Measurements from ENCODE around the gene ZNF550. TPM values are rescaled to one million over a fixed set of nuclear protein-coding genes. Genes with fewer than 3 reads are reported as not detected.
A peak's percentile ranks its signal among the peaks of the same experiment; 100 is the strongest.

The ZNF550 gene
- 4.7 TPM for polyA plus RNA-seq (2013, experiment 1 of 2)
- 5.4 TPM for polyA plus RNA-seq (2013, experiment 2 of 2)

GRCh38 chr19:57559404-57560025 lies at the start of gene ZNF550:
Gene ZNF550, minus strand, starts transcription at chr19:57559863. Its CDS starts 181 bp downstream, at chr19:57559682.
- 0 out of 2 replicates have a peak within 1 kb of the TSS, but pooled peaks have one; percentile 52 for H3K27ac ChIP-seq (ENCODE audit: low read depth, low read length)
- peaks cover 46% of the 10 kb centered on the region for H3K9me3 ChIP-seq (ENCODE audit: insufficient read depth, low read depth, low read length)
- H3K4me1 ChIP-seq (ENCODE audit: insufficient read depth, low read length), result no peaks in the 10 kb centered on the region
- H3K27me3 ChIP-seq (ENCODE audit: insufficient read depth, low read length), result no peaks in the 10 kb centered on the region
- H3K9ac ChIP-seq (ENCODE audit: low read depth, low read length), result peak within 1 kb of the TSS; percentile 91
- WGBS, result under 1% methylated on average over 56 of the region's 56 CpGs
- H3K36me3 ChIP-seq (ENCODE audit: insufficient read depth, low read length), result peaks cover 20% of the 10 kb centered on the region
- H3K4me3 ChIP-seq (ENCODE audit: low read length), result peak within 1 kb of the TSS; percentile 99

GRCh38 chr19:57606931-57607330 lies 47.3 kb upstream of the ZNF550 start:
- no peaks in the 10 kb centered on the region for H3K4me1 ChIP-seq (ENCODE audit: insufficient read depth, low read length)
- 93% methylated on average over 3 of the region's 5 CpGs for WGBS
- no peaks in the 10 kb centered on the region; the same call in 1 of the 2 replicates for H3K9me3 ChIP-seq (ENCODE audit: insufficient read depth, low read depth, low read length)
- no peak overlapping the region for H3K4me3 ChIP-seq (ENCODE audit: low read length)
- no peak overlapping the region for H3K9ac ChIP-seq (ENCODE audit: low read depth, low read length)
- no peaks in the 10 kb centered on the region for H3K27me3 ChIP-seq (ENCODE audit: insufficient read depth, low read length)
- no peak overlapping the region for H3K27ac ChIP-seq (ENCODE audit: low read depth, low read length)
- H3K36me3 ChIP-seq (ENCODE audit: insufficient read depth, low read length), result peaks cover 38% of the 10 kb centered on the region

- Histone ChIP-seq H3K4me1 (ENCODE audit: insufficient read depth, low read length) (no peaks in the 10 kb centered on the region; the same call in 1 of the 2 replicates), H3K9ac (ENCODE audit: low read depth, low read length) (peak within 1 kb of the TSS; percentile 67), H3K9me3 (ENCODE audit: insufficient read depth, low read depth, low read length) (no peaks in the 10 kb centered on the region), H3K27me3 (ENCODE audit: insufficient read depth, low read length) (no peaks in the 10 kb centered on the region; the same call in 1 of the 2 replicates), H3K27ac (ENCODE audit: low read depth, low read length) (no peak within 1 kb of the TSS), H3K36me3 (ENCODE audit: insufficient read depth, low read length) (peaks cover 9% of the 10 kb centered on the region), H3K4me3 (ENCODE audit: low read length) (peak within 1 kb of the TSS; percentile 79)
- under 1% methylated on average over 53 of the region's 53 CpGs for WGBS
Observed at GRCh38 chr19:57599761-57600383, 40.2 kb upstream of the ZNF550 start, which contains the start of gene ZNF530. Gene ZNF530, plus strand, starts transcription at chr19:57599885. Its CDS starts 4,461 bp downstream, at chr19:57604346.

- no peaks in the 10 kb centered on the region; the same call in 1 of the 2 replicates for H3K27me3 ChIP-seq (ENCODE audit: insufficient read depth, low read length)
- no peaks in the 10 kb centered on the region for H3K9me3 ChIP-seq (ENCODE audit: insufficient read depth, low read depth, low read length)
- H3K4me3 ChIP-seq (ENCODE audit: low read length), result peak overlapping the region; percentile 79
- no peaks in the 10 kb centered on the region; the same call in 1 of the 2 replicates for H3K4me1 ChIP-seq (ENCODE audit: insufficient read depth, low read length)
- no peak overlapping the region for H3K9ac ChIP-seq (ENCODE audit: low read depth, low read length)
- H3K36me3 ChIP-seq (ENCODE audit: insufficient read depth, low read length), result peaks cover 6% of the 10 kb centered on the region; the same call in 1 of the 2 replicates
- H3K27ac ChIP-seq (ENCODE audit: low read depth, low read length), result no peak overlapping the region
- 66% methylated on average over 6 of the region's 8 CpGs for WGBS
Observed at GRCh38 chr19:57599377-57599760, 39.7 kb upstream of the ZNF550 start.

- H3K9me3 ChIP-seq (ENCODE audit: insufficient read depth, low read depth, low read length), result peaks cover 80% of the 10 kb centered on the region
- no peak overlapping the region for H3K9ac ChIP-seq (ENCODE audit: low read depth, low read length)
- H3K36me3 ChIP-seq (ENCODE audit: insufficient read depth, low read length), result peaks cover 74% of the 10 kb centered on the region
- 88% methylated on average over 1 of the region's 1 CpG for WGBS
- H3K27me3 ChIP-seq (ENCODE audit: insufficient read depth, low read length), result peaks cover 3% of the 10 kb centered on the region; the same call in 1 of the 2 replicates
- H3K4me3 ChIP-seq (ENCODE audit: low read length), result no peak overlapping the region
- H3K27ac ChIP-seq (ENCODE audit: low read depth, low read length), result no peak overlapping the region
- no peaks in the 10 kb centered on the region for H3K4me1 ChIP-seq (ENCODE audit: insufficient read depth, low read length)
Observed at GRCh38 chr19:57587529-57587928, 27.9 kb upstream of the ZNF550 start.

- H3K9me3 ChIP-seq (ENCODE audit: insufficient read depth, low read depth, low read length), result peaks cover 42% of the 10 kb centered on the region
- H3K9ac ChIP-seq (ENCODE audit: low read depth, low read length), result peak within 1 kb of the TSS; percentile 73
- H3K36me3 ChIP-seq (ENCODE audit: insufficient read depth, low read length), result peaks cover 38% of the 10 kb centered on the region
- H3K27me3 ChIP-seq (ENCODE audit: insufficient read depth, low read length), result peaks cover 3% of the 10 kb centered on the region; the same call in 1 of the 2 replicates
- peak within 1 kb of the TSS; percentile 89 for H3K4me3 ChIP-seq (ENCODE audit: low read length)
- WGBS, result 2% methylated on average over 76 of the region's 76 CpGs
- H3K4me1 ChIP-seq (ENCODE audit: insufficient read depth, low read length), result 0 out of 2 replicates have a peak, but pooled peaks cover 3% of the 10 kb centered on the region
- peak within 1 kb of the TSS; percentile 58; the same call in 1 of the 2 replicates for H3K27ac ChIP-seq (ENCODE audit: low read depth, low read length)
Observed at GRCh38 chr19:57583521-57584416, 24.1 kb upstream of the ZNF550 start, which contains the start of gene ZIK1. Gene ZIK1, plus strand, starts transcription at chr19:57584145. Its CDS starts 212 bp downstream, at chr19:57584357.

DNA sequence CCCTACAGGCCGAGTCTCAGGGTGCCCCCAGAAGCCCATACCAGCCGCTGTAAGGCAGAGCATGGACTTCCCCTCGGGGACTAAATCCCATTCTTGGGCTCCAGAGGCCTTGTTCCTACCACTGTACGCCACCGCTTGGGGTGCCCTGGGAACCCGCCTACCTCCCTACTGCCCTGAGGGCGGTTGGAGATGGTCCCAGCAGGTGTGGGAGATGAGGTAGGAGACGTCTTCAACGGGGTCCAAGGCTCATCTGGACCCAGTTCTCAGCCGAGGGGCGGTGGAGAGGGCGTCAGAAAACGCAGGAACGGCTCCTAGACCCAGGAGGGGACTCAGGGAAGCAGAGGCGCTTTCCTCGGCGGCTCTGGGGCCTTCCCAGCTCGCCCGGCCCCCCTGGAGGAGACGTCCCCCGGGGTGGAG lies 23.4 kb upstream of the ZNF550 start:
- WGBS, result 62% methylated on average over 21 of the region's 21 CpGs
- Histone ChIP-seq H3K9me3 (ENCODE audit: insufficient read depth, low read depth, low read length) (peaks cover 36% of the 10 kb centered on the region), H3K9ac (ENCODE audit: low read depth, low read length) (no peak overlapping the region), H3K27me3 (ENCODE audit: insufficient read depth, low read length) (peaks cover 3% of the 10 kb centered on the region; the same call in 1 of the 2 replicates), H3K27ac (ENCODE audit: low read depth, low read length) (no peak overlapping the region; the same call in 1 of the 2 replicates), H3K36me3 (ENCODE audit: insufficient read depth, low read length) (peaks cover 31% of the 10 kb centered on the region), H3K4me3 (ENCODE audit: low read length) (peak overlapping the region; percentile 89), H3K4me1 (ENCODE audit: insufficient read depth, low read length) (0 out of 2 replicates have a peak, but pooled peaks cover 3% of the 10 kb centered on the region)

GRCh38 chr19:57578487-57579205 lies 19.0 kb upstream of the ZNF550 start, which contains the start of gene ZNF416:
Gene ZNF416, minus strand, starts transcription at chr19:57578911. Its CDS starts 207 bp downstream, at chr19:57578704.
- WGBS, result under 1% methylated on average over 62 of the region's 62 CpGs
- Histone ChIP-seq H3K36me3 (ENCODE audit: insufficient read depth, low read length) (peaks cover 43% of the 10 kb centered on the region), H3K27ac (ENCODE audit: low read depth, low read length) (peak within 1 kb of the TSS; percentile 22), H3K4me1 (ENCODE audit: insufficient read depth, low read length) (0 out of 2 replicates have a peak, but pooled peaks cover 3% of the 10 kb centered on the region), H3K9ac (ENCODE audit: low read depth, low read length) (peak within 1 kb of the TSS; percentile 79), H3K27me3 (ENCODE audit: insufficient read depth, low read length) (peaks cover 3% of the 10 kb centered on the region; the same call in 1 of the 2 replicates), H3K9me3 (ENCODE audit: insufficient read depth, low read depth, low read length) (peaks cover 51% of the 10 kb centered on the region), H3K4me3 (ENCODE audit: low read length) (peak within 1 kb of the TSS; percentile 73)

- peaks cover 63% of the 10 kb centered on the region for H3K36me3 ChIP-seq (ENCODE audit: insufficient read depth, low read length)
- H3K4me1 ChIP-seq (ENCODE audit: insufficient read depth, low read length), result 0 out of 2 replicates have a peak, but pooled peaks cover 3% of the 10 kb centered on the region
- no peak overlapping the region for H3K9ac ChIP-seq (ENCODE audit: low read depth, low read length)
- no peaks in the 10 kb centered on the region for H3K27me3 ChIP-seq (ENCODE audit: insufficient read depth, low read length)
- H3K27ac ChIP-seq (ENCODE audit: low read depth, low read length), result no peak overlapping the region
- H3K9me3 ChIP-seq (ENCODE audit: insufficient read depth, low read depth, low read length), result peaks cover 65% of the 10 kb centered on the region
- H3K4me3 ChIP-seq (ENCODE audit: low read length), result peak overlapping the region; percentile 73; the same call in 1 of the 2 replicates
Observed at GRCh38 chr19:57576661-57577060, 17.0 kb upstream of the ZNF550 start.

- H3K4me1 ChIP-seq (ENCODE audit: insufficient read depth, low read length), result no peaks in the 10 kb centered on the region
- peaks cover 92% of the 10 kb centered on the region for H3K9me3 ChIP-seq (ENCODE audit: insufficient read depth, low read depth, low read length)
- H3K4me3 ChIP-seq (ENCODE audit: low read length), result no peak overlapping the region
- 100% methylated on average over 2 of the region's 3 CpGs for WGBS
- H3K36me3 ChIP-seq (ENCODE audit: insufficient read depth, low read length), result peaks cover 65% of the 10 kb centered on the region
- H3K27ac ChIP-seq (ENCODE audit: low read depth, low read length), result no peak overlapping the region
- H3K27me3 ChIP-seq (ENCODE audit: insufficient read depth, low read length), result no peaks in the 10 kb centered on the region
- no peak overlapping the region for H3K9ac ChIP-seq (ENCODE audit: low read depth, low read length)
Observed at GRCh38 chr19:57572415-57572947, 12.8 kb upstream of the ZNF550 start.
